ENCODE results near the gene SLC2A13.

The SLC2A13 gene

GRCh38 chr12:39959467-39959866, 146.4 kb downstream of the SLC2A13 start:
- no peaks in the 10 kb centered on the region for H3K27me3 ChIP-seq (ENCODE audit: control insufficient read depth in 1 of 2, insufficient read depth in 1 of 2, low read length in 2 of 2)
- no peak overlapping the region for H3K9ac ChIP-seq (ENCODE audit: low read length)
- H3K23ac ChIP-seq (ENCODE audit: low read length in 2 of 2): no peak overlapping the region
- H2AFZ ChIP-seq (ENCODE audit: low read depth, low read length): no peak overlapping the region
- H3K36me3 ChIP-seq (ENCODE audit: control insufficient read depth in 1 of 2, insufficient read depth in 2 of 2, low read depth in 1 of 2, low read length in 2 of 2): no peaks in the 10 kb centered on the region
- H3K79me1 ChIP-seq (replicated peaks; ENCODE audit: low read length, poor library complexity, severe bottlenecking): peaks cover 5% of the 10 kb centered on the region
- no peak overlapping the region for H4K91ac ChIP-seq (ENCODE audit: low read length)
- H2BK12ac ChIP-seq (ENCODE audit: low read length in 2 of 2): no peak overlapping the region
- H2BK120ac ChIP-seq (ENCODE audit: low read depth, low read length): no peak overlapping the region
- no peak overlapping the region for H3K4me3 ChIP-seq (ENCODE audit: insufficient read depth in 1 of 2, low read depth in 1 of 2, low read length in 2 of 2)
- no peak overlapping the region for H3K4me2 ChIP-seq (ENCODE audit: low read length, poor library complexity, severe bottlenecking)
- H2BK5ac ChIP-seq (ENCODE audit: low read depth, low read length, poor library complexity, severe bottlenecking): no peak overlapping the region
- no peak overlapping the region for H3K27ac ChIP-seq (ENCODE audit: low read length, poor library complexity, severe bottlenecking)
- no peak overlapping the region for H2AK5ac ChIP-seq (ENCODE audit: low read length, severe bottlenecking)
- DNase-seq: no peak
- H3K4ac ChIP-seq (ENCODE audit: low read depth in 1 of 2, low read length in 2 of 2): no peak overlapping the region
- WGBS: 100% methylated on average over 1 of the region's 2 CpGs
- no peaks in the 10 kb centered on the region for H3K9me3 ChIP-seq (ENCODE audit: control insufficient read depth, low read length)
- no peak overlapping the region for H4K8ac ChIP-seq (ENCODE audit: low read length)
- H3K18ac ChIP-seq (ENCODE audit: low read depth in 1 of 2, low read length in 2 of 2): no peak overlapping the region
- H3K14ac ChIP-seq (ENCODE audit: low read length in 2 of 2): no peak overlapping the region
- H2BK15ac ChIP-seq (ENCODE audit: low read depth, poor library complexity, severe bottlenecking): no peak overlapping the region
- H3K4me1 ChIP-seq (ENCODE audit: control insufficient read depth, insufficient read depth, low read depth, low read length): no peaks in the 10 kb centered on the region

- Histone ChIP-seq H3K14ac (ENCODE audit: low read length in 2 of 2) (no peak overlapping the region), H2BK120ac (ENCODE audit: low read depth, low read length) (no peak overlapping the region), H2AK5ac (ENCODE audit: low read length, severe bottlenecking) (no peak overlapping the region), H3K9ac (ENCODE audit: low read length) (no peak overlapping the region), H3K4me2 (ENCODE audit: low read length, poor library complexity, severe bottlenecking) (no peak overlapping the region), H3K79me1 (replicated peaks; ENCODE audit: low read length, poor library complexity, severe bottlenecking) (peaks cover 5% of the 10 kb centered on the region), H2AFZ (ENCODE audit: low read depth, low read length) (no peak overlapping the region), H4K91ac (ENCODE audit: low read length) (no peak overlapping the region), H3K27ac (ENCODE audit: low read length, poor library complexity, severe bottlenecking) (no peak overlapping the region), H3K9me3 (ENCODE audit: control insufficient read depth, low read length) (no peaks in the 10 kb centered on the region), H3K27me3 (ENCODE audit: control insufficient read depth in 1 of 2, insufficient read depth in 1 of 2, low read length in 2 of 2) (no peaks in the 10 kb centered on the region), H2BK5ac (ENCODE audit: low read depth, low read length, poor library complexity, severe bottlenecking) (no peak overlapping the region), H3K4me1 (ENCODE audit: control insufficient read depth, insufficient read depth, low read depth, low read length) (no peaks in the 10 kb centered on the region), H3K18ac (ENCODE audit: low read depth in 1 of 2, low read length in 2 of 2) (no peak overlapping the region), H2BK12ac (ENCODE audit: low read length in 2 of 2) (no peak overlapping the region), H2BK15ac (ENCODE audit: low read depth, poor library complexity, severe bottlenecking) (no peak overlapping the region), H3K23ac (ENCODE audit: low read length in 2 of 2) (no peak overlapping the region), H3K4ac (ENCODE audit: low read depth in 1 of 2, low read length in 2 of 2) (no peak overlapping the region), H3K36me3 (ENCODE audit: control insufficient read depth in 1 of 2, insufficient read depth in 2 of 2, low read depth in 1 of 2, low read length in 2 of 2) (no peaks in the 10 kb centered on the region), H4K8ac (ENCODE audit: low read length) (no peak overlapping the region), H3K4me3 (ENCODE audit: insufficient read depth in 1 of 2, low read depth in 1 of 2, low read length in 2 of 2) (no peak overlapping the region)
- no peak for DNase-seq
- WGBS: no CpG with 5 or more reads among the region's 2 CpGs
These were observed 146.8 kb downstream of the SLC2A13 start for GRCh38 chr12:39959031-39959430.

GRCh38 chr12:39958377-39958776, 147.5 kb downstream of the SLC2A13 start:
- no peak for DNase-seq
- Histone ChIP-seq H3K9me3 (ENCODE audit: control insufficient read depth, low read length) (no peaks in the 10 kb centered on the region), H3K18ac (ENCODE audit: low read depth in 1 of 2, low read length in 2 of 2) (no peak overlapping the region)

GRCh38 chr12:39956725-39957124, 149.2 kb downstream of the SLC2A13 start:
- no peak overlapping the region for H3K4ac ChIP-seq (ENCODE audit: low read depth in 1 of 2, low read length in 2 of 2)
- H3K27me3 ChIP-seq (ENCODE audit: control insufficient read depth in 1 of 2, insufficient read depth in 1 of 2, low read length in 2 of 2): no peaks in the 10 kb centered on the region
- no peak overlapping the region for H4K8ac ChIP-seq (ENCODE audit: low read length)
- no peak overlapping the region for H4K91ac ChIP-seq (ENCODE audit: low read length)
- no peak overlapping the region for H2BK5ac ChIP-seq (ENCODE audit: low read depth, low read length, poor library complexity, severe bottlenecking)
- no peak overlapping the region for H3K14ac ChIP-seq (ENCODE audit: low read length in 2 of 2)
- peaks cover 3% of the 10 kb centered on the region for H3K79me1 ChIP-seq (replicated peaks; ENCODE audit: low read length, poor library complexity, severe bottlenecking)
- DNase-seq: no peak
- H3K4me1 ChIP-seq (ENCODE audit: control insufficient read depth, insufficient read depth, low read depth, low read length): no peaks in the 10 kb centered on the region
- no peaks in the 10 kb centered on the region for H3K9me3 ChIP-seq (ENCODE audit: control insufficient read depth, low read length)
- 86% methylated on average over 2 of the region's 2 CpGs for WGBS
- H2BK120ac ChIP-seq (ENCODE audit: low read depth, low read length): no peak overlapping the region
- H3K4me3 ChIP-seq (ENCODE audit: insufficient read depth in 1 of 2, low read depth in 1 of 2, low read length in 2 of 2): no peak overlapping the region
- no peak overlapping the region for H2AFZ ChIP-seq (ENCODE audit: low read depth, low read length)
- no peak overlapping the region for H2BK15ac ChIP-seq (ENCODE audit: low read depth, poor library complexity, severe bottlenecking)
- no peak overlapping the region for H3K18ac ChIP-seq (ENCODE audit: low read depth in 1 of 2, low read length in 2 of 2)
- no peaks in the 10 kb centered on the region for H3K36me3 ChIP-seq (ENCODE audit: control insufficient read depth in 1 of 2, insufficient read depth in 2 of 2, low read depth in 1 of 2, low read length in 2 of 2)
- no peak overlapping the region for H3K27ac ChIP-seq (ENCODE audit: low read length, poor library complexity, severe bottlenecking)
- no peak overlapping the region for H2BK12ac ChIP-seq (ENCODE audit: low read length in 2 of 2)
- H2AK5ac ChIP-seq (ENCODE audit: low read length, severe bottlenecking): no peak overlapping the region
- no peak overlapping the region for H3K4me2 ChIP-seq (ENCODE audit: low read length, poor library complexity, severe bottlenecking)
- no peak overlapping the region for H3K23ac ChIP-seq (ENCODE audit: low read length in 2 of 2)
- H3K9ac ChIP-seq (ENCODE audit: low read length): no peak overlapping the region

More at GRCh38 chr12:39958377-39958776, 147.5 kb downstream of the SLC2A13 start:
- Histone ChIP-seq H3K23ac (ENCODE audit: low read length in 2 of 2) (no peak overlapping the region), H2AK5ac (ENCODE audit: low read length, severe bottlenecking) (no peak overlapping the region), H3K9ac (ENCODE audit: low read length) (no peak overlapping the region), H3K4me3 (ENCODE audit: insufficient read depth in 1 of 2, low read depth in 1 of 2, low read length in 2 of 2) (no peak overlapping the region), H3K4me1 (ENCODE audit: control insufficient read depth, insufficient read depth, low read depth, low read length) (no peaks in the 10 kb centered on the region), H2AFZ (ENCODE audit: low read depth, low read length) (no peak overlapping the region), H3K79me1 (replicated peaks; ENCODE audit: low read length, poor library complexity, severe bottlenecking) (peaks cover 5% of the 10 kb centered on the region), H3K27ac (ENCODE audit: low read length, poor library complexity, severe bottlenecking) (no peak overlapping the region), H2BK12ac (ENCODE audit: low read length in 2 of 2) (no peak overlapping the region), H2BK120ac (ENCODE audit: low read depth, low read length) (no peak overlapping the region), H3K36me3 (ENCODE audit: control insufficient read depth in 1 of 2, insufficient read depth in 2 of 2, low read depth in 1 of 2, low read length in 2 of 2) (no peaks in the 10 kb centered on the region), H4K8ac (ENCODE audit: low read length) (no peak overlapping the region), H3K14ac (ENCODE audit: low read length in 2 of 2) (no peak overlapping the region), H2BK5ac (ENCODE audit: low read depth, low read length, poor library complexity, severe bottlenecking) (no peak overlapping the region), H3K4ac (ENCODE audit: low read depth in 1 of 2, low read length in 2 of 2) (no peak overlapping the region), H3K4me2 (ENCODE audit: low read length, poor library complexity, severe bottlenecking) (no peak overlapping the region), H3K27me3 (ENCODE audit: control insufficient read depth in 1 of 2, insufficient read depth in 1 of 2, low read length in 2 of 2) (no peaks in the 10 kb centered on the region), H2BK15ac (ENCODE audit: low read depth, poor library complexity, severe bottlenecking) (no peak overlapping the region), H4K91ac (ENCODE audit: low read length) (no peak overlapping the region)
- WGBS: 74% methylated on average over 2 of the region's 3 CpGs

Data from mesenchymal stem cell (in vitro differentiated cells and primary cell).